HG03520 (cell line): ENCODE results near the gene RBMY1J.
"Not testable (repeated sequence)": the region's sequence is repeated elsewhere in the genome, so short reads cannot be mapped to it uniquely, and the experiment has no call there.

ENCODE experiments used
- ATAC-seq: cut with Tn5 transposase; IDR thresholded peaks from one replicate; pipeline ENCODE4 v1.9.1; 2021; ENCODE audit warnings: mild to moderate bottlenecking, moderate library complexity; ENCODE audit not compliant: unreplicated experiment

The RBMY1J gene

GRCh38 chrY:22403110-22403509, at the start of gene RBMY1J:
Gene RBMY1J (plus strand): TSS chrY:22403410. CDS start chrY:22405448, 2,038 bp downstream.
- ATAC-seq: not testable (repeated sequence)

- no peak for ATAC-seq
Measured at GRCh38 chrY:22367416-22367815, 35.8 kb upstream of the RBMY1J start.

- ATAC-seq: no peak
Measured at GRCh38 chrY:22370623-22371022, 32.6 kb upstream of the RBMY1J start.

GRCh38 chrY:22373494-22373893, 29.7 kb upstream of the RBMY1J start:
- no peak for ATAC-seq

GRCh38 chrY:22444718-22445396, 41.6 kb downstream of the RBMY1J start:
- not testable (repeated sequence) for ATAC-seq

GRCh38 chrY:22455522-22455921, 52.3 kb downstream of the RBMY1J start:
- not testable (repeated sequence) for ATAC-seq

- not testable (repeated sequence) for ATAC-seq
Measured at GRCh38 chrY:22461962-22462361, 58.8 kb downstream of the RBMY1J start.
